Astrocyte of the spinal cord (primary cell): Measurements from ENCODE around the gene SLC24A1.

Experiments
- DNase-seq: peaks from one replicate; pipeline ENCODE4 v3.0.0; 2011; ENCODE audit warnings: low read depth, low spot score
- H3K4me3 ChIP-seq: 2 replicates; pipeline ENCODE4 v1.5.1; 2011; ENCODE audit warnings: low read depth, mild to moderate bottlenecking, low read length, moderate library complexity
- in situ Hi-C: cut with HindIII; loops from 2 replicates; pipeline ENCODE4 v1.10.0; 2017; ENCODE audit warnings: low sequenced_read_pairs
- TF ChIP-seq, protein P1 (sequence below): IDR thresholded peaks from 2 replicates; pipeline ENCODE4 v1.5.1; 2012; ENCODE audit warnings: low read depth, mild to moderate bottlenecking, low read length, inconsistent platforms

Gene SLC24A1

DNA sequence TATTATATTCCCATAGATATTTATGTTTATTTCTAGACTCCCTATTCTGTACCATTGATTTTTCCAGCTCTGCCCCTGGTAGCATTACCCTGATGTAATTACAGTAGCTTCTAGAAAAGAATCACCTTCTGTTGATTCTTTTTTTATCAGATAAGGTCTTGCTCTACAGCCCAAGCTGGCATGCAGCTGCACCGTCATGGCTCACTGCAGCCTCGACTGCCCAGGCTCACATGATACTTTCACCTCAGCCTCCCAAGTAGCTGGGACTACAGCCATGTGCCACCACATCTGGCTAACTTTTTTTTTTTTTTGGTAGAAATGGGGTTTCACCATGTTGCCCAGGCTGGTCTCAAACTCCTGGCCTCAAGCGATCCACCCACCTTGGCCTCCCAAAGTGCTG lies 41.8 kb downstream of the SLC24A1 start:
- no peak for DNase-seq
- in situ Hi-C loops: no loop called here
- H3K4me3 ChIP-seq: no peak overlapping the region

DNA sequence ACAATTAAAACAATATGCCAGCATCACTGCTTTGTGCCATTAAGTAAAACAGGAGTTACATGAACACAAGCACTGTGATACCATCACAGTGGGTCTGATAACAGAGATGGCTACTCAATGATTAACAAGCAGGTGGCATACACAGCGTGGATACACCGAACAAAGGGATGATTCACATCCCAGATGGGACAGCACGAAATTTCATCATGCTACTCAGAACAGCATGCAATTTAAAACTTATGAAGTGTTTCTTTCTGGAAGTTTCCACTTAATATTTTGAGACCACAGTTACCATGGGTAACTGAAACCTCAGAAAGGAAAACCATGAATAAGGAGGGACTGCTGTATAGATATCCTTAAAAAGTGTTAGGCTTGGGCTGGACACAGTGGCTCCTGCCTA lies 44.5 kb downstream of the SLC24A1 start:
- no peak overlapping the region for H3K4me3 ChIP-seq
- peak; percentile 63 for DNase-seq
- in situ Hi-C loops: no loop called here
- TF ChIP-seq, protein P1, sequence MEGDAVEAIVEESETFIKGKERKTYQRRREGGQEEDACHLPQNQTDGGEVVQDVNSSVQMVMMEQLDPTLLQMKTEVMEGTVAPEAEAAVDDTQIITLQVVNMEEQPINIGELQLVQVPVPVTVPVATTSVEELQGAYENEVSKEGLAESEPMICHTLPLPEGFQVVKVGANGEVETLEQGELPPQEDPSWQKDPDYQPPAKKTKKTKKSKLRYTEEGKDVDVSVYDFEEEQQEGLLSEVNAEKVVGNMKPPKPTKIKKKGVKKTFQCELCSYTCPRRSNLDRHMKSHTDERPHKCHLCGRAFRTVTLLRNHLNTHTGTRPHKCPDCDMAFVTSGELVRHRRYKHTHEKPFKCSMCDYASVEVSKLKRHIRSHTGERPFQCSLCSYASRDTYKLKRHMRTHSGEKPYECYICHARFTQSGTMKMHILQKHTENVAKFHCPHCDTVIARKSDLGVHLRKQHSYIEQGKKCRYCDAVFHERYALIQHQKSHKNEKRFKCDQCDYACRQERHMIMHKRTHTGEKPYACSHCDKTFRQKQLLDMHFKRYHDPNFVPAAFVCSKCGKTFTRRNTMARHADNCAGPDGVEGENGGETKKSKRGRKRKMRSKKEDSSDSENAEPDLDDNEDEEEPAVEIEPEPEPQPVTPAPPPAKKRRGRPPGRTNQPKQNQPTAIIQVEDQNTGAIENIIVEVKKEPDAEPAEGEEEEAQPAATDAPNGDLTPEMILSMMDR: no peak

More for the DNA sequence above, 41.8 kb downstream of the SLC24A1 start:
- TF ChIP-seq, protein P1: no peak

DNA sequence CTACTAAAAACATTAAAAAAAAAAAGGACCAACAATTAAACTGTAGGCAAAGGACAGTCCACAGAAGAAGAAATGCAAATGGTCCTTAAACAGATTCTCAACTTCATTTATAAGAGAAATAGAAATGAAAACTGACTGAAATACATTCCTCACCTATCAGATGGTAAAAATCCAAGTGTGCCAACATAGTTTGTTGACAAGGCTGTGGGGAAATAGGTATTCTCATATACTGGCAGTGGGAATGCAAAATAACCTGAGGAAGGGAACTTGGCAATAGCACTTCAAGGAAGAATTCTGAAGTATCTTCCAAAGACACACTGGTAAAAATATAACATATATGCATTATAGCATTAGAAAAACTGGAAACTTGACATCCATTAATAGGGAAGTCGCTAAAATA lies 53.8 kb downstream of the SLC24A1 start:
- no peak for DNase-seq
- TF ChIP-seq, protein P1: no peak
- in situ Hi-C loops: no loop called here
- H3K4me3 ChIP-seq: no peak overlapping the region

DNA sequence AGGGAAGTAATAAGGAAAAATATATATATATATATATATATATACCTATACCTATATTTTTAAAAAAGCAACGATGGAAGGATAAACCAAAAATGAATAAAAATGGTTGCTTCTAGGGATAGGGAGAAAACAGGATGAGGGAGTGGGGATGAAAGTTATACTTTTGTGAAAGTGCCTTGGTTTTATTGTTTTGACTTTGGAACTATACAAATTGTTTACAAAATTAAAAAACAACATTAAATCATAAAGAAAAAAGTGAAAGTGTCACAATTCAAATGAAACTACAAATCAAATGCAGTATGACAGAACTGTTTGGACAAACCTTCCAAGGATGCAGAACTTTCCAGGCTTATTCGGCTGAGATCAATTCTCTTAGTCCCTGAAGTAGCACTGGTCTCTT lies 54.4 kb downstream of the SLC24A1 start:
- H3K4me3 ChIP-seq: no peak overlapping the region
- no peak for DNase-seq
- TF ChIP-seq, protein P1: no peak
- in situ Hi-C loops: no loop called here

DNA sequence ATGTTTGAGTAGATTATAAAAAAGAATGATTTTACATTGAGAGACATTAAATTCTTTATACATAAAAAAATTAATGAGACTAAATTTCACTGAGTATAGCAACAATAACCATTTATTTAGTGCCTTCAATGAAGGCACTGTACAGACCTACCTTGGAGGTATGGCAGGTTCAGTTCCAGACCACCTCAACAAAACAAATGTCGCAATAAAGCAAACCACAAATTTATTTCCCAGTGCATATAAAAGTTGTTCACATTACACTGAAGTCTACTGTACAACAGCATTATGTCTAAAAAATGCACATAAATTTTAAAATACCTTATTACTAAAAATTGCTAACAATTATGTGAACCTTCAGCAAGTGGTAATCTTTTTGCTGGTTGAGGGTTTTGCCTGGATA lies 58.8 kb downstream of the SLC24A1 start:
- TF ChIP-seq, protein P1: no peak
- no peak for DNase-seq
- in situ Hi-C loops: no loop called here
- no peak overlapping the region for H3K4me3 ChIP-seq

DNA sequence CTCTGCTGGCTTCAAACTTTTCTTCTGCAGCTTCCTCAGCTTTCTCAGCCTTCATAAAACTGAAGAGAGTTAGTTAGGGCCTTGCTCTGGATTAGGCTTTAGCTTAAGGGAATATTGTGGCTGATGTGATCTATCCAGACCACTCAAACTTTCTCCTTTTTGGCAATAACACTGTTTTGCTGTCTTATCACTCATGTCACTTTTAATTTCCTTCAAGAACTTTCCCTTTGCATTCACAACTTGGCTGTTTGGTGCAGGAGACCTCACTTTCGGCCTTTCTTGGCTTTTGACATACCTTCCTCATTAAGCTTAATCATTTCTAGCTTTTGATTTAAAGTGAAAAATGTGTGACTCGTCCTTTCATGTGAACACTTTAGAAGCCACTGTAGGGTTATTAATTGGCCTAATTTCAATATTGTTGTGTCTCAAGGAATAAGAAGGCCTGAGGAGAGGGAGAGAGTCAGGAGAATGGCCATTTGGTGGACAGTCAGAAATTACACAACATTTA lies 60.7 kb downstream of the SLC24A1 start:
- no peak for DNase-seq
- TF ChIP-seq, protein P1: no peak
- H3K4me3 ChIP-seq: no peak overlapping the region
- in situ Hi-C loops: no loop called here

DNA sequence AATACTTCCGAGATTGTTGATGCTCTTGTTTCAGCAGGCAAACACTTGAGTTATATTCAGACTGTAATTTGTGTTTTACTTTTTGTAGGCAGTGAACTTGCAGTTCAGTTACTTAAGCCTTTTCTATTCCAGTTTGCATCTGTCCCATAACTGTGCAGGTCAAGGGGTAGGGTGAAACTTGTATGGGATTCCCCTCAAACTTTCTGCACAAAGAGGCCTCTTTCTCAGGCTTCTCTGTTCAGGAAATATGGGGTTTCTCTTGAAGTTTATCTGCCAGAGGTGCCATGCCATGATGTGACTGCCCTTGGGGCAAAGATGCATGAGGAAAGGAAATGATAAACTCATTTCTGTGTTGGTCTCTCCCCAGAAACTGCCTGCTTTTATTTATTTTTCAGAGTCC lies 66.7 kb downstream of the SLC24A1 start:
- DNase-seq: no peak
- TF ChIP-seq, protein P1: no peak
- no peak overlapping the region for H3K4me3 ChIP-seq
- in situ Hi-C loops: no loop called here
